ENCODE results near the gene PRR32.
"Not testable (repeated sequence)": the region's sequence is repeated elsewhere in the genome, so short reads cannot be mapped to it uniquely, and the experiment has no call there.

The PRR32 gene

GRCh38 chrX:126819429-126819828 is at the start of gene PRR32:
Gene PRR32, plus strand, starts transcription at chrX:126819729. Its CDS starts 115 bp downstream, at chrX:126819844.
- DNase-seq, result no peak

DNA sequence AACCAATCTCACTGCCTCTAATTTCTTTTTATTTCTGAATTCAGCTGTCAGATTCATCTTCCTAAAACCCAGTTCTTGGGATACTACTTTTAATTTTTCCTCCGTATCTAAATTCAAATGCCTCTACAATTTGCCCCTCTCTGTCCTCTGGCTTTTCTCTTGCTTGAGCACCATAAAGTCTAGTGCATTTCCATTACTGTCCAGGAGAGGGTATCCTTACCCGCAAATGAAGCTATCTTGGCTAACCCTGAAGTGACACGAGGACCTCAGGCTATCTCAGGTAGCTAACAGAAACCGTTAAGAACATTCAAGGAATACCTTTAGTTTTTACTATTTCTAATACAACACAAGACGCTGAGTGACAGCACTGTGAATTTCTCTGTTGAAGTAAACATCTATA is 49.4 kb upstream of the PRR32 start:
- peak; percentile 13 for DNase-seq

- DNase-seq, result no peak
Observed at GRCh38 chrX:126785539-126785938, 34.0 kb upstream of the PRR32 start.

GRCh38 chrX:126799059-126799458 is 20.5 kb upstream of the PRR32 start:
- DNase-seq, result no peak

GRCh38 chrX:126806784-126807183 is 12.7 kb upstream of the PRR32 start:
- not testable (repeated sequence) for DNase-seq

- no peak for DNase-seq
Observed at GRCh38 chrX:126815806-126816205, 3.7 kb upstream of the PRR32 start.

DNA sequence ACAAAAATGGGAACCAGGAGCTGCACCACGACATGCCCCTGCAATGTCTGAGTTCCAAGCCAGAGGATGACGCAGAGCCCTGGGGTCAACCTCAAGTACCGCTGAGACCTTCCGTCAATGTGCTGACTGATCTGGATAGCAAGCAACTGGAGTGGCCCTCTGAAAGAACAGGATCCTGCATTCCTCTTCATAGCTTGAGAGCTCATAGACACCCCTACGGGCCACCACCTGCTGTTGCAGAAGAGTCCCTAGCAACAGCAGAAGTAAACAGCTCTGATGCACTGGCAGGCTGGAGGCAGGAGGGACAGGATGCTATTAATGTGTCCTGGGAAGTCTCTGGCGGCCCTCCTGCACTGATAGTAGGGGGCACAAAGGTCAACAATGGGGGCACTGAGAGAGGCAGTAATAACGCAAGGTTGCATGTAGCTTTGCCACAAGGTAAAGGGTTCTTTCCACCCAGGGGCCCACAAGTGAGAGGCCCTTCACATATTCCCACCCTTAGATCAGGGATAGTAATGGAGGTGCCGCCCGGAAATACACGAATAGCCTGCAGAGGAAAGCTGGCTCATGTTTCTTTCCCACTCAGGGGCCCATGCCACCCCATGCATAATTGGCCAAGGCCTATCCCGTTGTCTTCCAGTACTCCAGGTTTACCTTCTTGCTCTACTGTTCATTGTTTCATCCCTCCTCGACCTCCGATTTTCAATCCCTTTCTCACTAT is 1.3 kb downstream of the PRR32 start:
- no peak for DNase-seq

GRCh38 chrX:126824338-126825007 is 4.9 kb downstream of the PRR32 start:
- no peak for DNase-seq

DNA sequence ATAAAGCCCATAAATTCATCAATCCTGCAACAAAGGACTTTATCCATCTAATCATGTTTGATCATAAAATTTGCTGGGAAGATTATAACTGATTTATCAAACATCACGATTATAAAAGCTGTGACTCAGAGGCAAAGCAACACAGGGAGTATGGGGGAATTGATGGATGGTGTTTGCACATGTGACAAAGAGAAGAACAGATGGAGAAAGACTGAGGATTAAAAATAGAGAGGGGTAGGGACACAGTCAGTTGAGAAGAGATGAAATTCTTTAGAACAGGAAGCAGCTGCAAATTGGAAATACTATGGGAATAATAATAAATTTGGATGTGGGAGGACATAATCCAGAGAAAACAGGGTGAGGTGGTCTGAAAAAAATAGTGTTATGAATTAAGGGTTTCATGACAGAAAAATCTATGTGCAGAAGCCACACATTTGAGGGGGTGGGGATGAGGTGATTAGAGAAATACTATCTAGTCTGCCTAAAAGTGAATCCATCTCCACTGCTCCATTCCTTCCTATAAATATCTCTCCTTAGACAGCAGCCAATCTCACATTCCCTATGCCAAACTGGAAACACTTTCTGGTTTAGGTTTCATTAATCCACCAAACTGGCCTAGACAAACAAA is 6.2 kb downstream of the PRR32 start:
- no peak for DNase-seq

- no peak for DNase-seq
Observed at GRCh38 chrX:126836186-126836585, 16.7 kb downstream of the PRR32 start.

DNA sequence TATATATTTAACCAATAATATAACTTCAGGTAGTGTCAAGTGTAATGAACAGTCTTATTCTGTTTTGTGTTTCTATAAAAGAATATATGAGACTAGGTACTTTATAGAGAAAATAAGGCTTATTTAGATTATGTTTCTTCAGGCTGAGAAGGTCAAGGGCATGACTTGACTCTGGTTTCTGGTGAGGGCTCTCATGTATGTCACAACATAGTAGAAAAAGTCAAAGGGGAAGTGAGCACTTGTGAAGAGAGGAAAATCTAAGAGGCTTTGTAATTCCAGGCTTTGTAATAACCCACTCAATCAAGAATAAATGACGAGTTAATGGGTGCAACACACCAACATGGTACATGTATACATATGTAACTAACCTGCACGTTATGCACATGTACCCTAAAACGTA is 27.6 kb downstream of the PRR32 start:
- no peak for DNase-seq

GRCh38 chrX:126855839-126856524 is 36.5 kb downstream of the PRR32 start:
- no peak for DNase-seq
